ENCODE data around the gene TRABD2B.

The TRABD2B gene

DNA sequence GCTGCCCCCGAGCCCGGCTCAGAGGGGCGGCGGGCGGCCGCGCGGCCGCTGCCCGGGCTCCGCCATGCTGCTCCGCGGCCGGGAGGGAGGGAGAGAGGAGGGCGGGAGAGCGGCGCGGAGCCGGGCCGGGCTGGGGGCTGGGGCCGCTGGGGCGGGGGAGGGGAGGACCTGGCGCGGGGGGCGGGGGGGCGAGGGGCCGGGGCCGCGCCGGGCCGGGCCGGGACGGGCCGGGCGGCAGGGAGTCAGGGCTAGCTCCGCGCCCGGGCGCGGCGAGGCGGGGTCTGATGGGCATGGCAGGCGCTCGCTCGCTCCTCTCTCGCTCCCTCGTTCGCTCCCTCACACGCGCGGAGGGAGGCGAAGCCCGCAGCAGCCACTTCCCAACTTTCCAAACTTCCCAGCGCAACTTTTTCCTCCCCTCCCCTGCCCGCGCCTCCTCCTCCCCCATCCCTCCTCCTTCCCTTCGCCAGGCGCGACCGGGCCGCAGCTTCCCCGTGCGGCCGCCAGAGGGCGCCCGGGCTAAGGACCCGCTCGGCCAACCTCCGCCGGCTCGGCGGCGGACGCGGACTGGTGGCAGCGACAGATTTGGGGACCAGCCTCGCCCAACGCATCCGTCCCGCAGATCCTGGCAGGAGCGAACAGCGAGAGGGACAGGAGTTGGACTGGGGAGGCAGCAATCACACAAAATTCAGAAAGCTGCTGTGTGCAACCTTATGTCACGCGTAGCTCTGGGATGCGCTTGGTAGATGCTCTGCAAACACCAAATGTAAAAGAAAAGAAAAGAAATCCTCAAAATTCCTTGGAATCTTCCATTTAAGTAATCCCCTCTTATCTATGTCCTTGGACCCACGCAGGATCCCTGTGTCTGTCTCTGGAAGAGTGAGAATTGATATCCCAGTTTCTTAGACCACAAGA is at the start of gene TRABD2B:
TSS of gene TRABD2B (minus strand) at position 97 of the 912 bp plus-strand sequence.
- peak; percentile 49 for DNase-seq (ENCODE audit: low read depth)

DNA sequence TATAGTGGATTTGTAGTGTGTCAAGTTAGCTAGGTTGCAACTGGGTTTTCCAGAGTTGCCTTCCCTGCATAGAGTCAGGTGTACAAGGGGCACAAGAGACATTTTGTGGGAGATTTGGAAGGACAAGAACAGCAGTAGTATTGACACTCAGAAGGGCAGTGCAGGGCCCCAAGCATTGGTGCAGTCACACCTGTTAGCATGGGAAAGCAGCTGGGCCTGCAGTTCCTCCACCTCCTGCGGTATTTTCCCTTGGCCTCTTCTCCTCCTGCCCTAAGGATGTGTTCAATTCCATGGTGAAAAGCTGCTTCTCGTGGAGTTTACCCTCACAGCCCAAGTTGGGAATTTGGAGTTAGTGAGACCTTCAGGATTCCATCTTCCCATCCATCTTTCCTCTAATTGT is 47.1 kb upstream of the TRABD2B start:
- no peak for DNase-seq (ENCODE audit: low read depth)

DNA sequence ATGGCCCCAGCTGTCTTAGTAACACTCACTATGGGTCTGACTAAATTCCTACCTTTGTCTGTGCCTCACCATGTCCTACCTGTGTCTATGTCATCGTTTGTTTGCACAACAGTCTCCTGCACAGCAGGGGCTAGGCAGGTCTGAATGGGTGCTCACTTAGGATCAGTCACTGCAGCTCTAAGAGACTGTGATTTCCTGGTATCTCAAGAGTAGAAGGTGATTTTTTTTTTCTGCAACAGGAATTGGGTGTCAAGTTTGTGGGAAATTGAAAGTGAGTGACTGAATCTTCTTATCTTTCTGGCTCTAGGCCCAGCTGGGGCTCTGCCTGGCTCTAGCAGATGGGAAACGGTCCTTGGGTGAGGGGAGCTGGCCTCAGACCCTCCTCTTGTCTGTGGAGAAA is 46.4 kb upstream of the TRABD2B start:
- no peak for DNase-seq (ENCODE audit: low read depth)

DNA sequence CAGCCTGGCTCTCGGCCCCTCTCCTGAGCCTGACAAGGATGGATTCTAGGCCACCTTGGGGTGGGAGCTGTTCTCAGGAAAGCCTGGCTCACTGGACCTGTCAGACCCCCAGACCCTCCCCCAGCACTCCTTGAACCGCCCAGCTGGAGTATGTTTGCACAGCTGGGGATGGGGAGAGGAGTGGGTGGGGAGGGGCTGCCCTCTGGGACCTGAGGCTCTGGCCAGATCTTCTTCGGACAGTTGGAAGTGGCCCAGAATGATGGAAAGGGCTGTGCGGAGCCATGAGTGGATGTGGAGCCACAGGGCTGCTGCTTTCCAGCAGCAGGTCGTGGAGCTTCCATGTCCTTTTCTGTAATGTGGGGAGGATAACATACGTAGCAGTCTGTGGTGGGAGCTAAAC is 43.0 kb upstream of the TRABD2B start:
- no peak for DNase-seq (ENCODE audit: low read depth)

DNA sequence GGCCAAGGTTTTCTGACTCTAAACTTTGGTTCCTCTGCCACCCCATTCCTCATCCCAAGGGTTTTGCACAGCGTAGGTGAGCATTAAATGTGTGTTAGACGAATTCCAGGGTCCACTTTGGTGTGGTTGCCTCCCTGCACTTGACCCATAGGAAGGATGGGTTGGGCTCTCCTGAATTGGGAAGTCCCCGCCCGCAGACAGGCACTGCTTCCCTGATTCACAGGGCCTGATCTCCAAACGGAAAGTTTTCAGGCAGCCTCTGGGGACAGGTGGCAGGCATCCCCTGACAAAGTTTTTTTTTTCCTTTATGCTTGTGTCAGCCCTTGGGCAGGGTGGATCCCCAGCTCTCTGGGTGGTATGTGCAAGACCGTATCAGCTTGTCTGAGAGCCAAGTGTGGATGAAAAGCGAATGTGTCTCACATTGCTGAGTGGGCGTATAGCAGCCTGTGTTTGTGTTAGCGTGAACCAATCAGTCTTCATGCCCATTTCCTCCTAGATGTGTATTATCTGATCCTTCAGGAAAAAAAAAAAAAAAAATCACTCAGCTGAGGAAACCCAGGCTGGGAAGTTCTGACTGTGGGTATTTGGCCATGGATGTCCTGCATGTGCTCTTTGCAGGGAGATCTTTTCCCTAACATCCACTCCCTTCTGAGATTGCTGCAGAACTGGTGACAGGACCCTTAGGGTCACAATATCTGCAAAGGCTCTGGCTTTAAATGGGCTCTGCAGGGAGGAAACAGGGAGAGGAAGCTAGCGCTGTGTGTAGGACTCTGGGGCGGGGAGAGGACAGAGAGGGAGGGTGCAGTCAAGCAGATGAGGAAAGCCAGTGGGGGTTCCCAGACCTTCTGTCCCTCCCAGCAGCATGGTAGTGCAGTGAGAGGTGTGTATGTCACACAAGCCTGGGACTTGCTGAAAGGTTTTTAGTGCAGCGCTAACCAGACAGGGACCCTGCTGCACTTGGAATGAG is 42.2 kb upstream of the TRABD2B start:
- peak; percentile 29 for DNase-seq (ENCODE audit: low read depth)

DNA sequence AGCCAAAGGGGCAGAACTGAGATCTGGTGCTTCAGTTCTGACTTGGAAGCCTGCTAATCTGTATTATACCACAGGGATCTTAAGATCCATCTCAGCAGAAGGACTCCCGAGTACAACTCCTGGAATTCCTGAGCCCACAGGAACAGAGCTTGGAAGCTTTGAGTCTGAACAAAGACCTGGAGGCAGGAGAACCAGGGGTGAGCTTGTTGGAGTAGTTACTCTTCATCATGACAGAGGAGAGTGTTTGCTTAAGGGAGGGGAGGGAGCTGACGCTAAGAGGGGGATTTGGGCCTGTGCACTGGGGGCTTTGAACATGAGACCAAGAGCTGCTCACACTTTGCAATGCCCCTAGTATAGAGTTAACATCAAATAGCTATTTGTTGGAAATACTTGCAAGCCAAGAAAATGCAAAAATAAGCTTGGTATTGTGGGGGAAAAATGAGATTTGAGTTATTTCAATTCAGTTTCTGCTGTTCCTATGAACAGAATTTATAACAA is 41.1 kb upstream of the TRABD2B start:
- no peak for DNase-seq (ENCODE audit: low read depth)

DNA sequence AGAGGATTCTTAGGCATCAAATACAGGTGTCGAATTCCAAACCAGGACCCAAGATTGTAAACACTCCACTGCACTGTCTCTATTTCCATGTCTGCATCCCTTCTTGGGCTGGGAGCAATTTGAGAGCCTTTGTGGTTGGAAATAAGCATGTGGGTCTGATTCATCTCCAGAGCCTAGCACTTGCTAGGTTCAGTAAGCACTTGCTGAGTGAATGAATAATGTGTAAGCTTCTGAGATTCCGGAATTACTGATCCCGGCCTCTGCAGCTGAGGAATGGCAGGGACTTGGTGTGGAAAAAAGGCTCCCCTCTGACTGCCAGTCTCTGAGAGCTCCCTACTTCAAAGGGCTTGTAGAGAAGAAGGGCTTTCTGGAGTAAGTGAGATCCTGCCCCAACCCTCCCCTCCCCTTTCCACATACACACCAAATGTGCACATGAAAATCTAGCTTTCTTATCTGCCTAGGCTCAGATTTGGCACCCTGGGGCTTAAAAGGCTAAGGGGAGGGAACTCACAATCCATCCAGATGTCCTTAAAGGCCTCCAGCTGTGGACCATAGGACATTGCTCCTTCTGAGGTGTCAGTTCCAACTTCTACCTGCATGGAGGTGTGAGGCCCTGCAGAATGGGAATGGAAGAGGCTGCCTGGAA is 39.6 kb upstream of the TRABD2B start:
- DNase-seq (ENCODE audit: low read depth): peak; percentile 55

DNA sequence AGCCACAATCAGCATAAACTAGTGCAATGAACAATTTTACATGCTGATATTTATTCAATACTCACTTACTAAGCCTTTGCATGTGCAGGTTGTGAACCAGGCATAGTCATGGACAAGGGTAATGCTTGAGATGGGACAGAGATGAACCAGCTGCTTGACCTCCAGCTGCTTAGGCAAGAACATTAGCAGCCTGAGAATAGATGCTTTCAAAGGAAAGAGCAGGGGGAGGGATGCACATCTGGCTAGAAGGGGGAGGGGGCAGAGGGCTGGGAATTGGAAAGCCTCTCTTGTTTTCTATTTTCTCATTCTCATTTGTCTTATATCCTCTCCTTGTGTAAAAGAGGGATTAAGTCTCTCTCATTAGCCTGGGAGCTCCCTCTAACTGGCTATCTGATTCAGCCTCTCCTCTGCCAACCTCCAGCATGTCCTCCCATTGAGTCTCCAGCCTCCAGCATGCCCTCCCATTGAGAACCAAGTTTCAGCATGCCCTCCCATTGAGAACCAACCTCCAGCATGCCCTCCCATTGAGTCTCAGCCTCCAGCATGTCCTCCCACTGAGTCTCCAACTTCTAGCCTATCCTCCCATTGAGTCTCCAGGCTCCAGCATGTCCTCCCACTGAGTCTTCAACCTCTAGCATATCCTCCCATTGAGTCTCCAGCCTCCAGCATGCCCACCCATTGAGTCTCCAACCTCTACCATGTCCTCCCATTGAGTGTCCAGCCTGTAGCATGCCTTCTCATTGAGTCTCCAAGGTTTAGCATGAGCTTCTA is 38.4 kb upstream of the TRABD2B start:
- DNase-seq (ENCODE audit: low read depth): no peak

DNA sequence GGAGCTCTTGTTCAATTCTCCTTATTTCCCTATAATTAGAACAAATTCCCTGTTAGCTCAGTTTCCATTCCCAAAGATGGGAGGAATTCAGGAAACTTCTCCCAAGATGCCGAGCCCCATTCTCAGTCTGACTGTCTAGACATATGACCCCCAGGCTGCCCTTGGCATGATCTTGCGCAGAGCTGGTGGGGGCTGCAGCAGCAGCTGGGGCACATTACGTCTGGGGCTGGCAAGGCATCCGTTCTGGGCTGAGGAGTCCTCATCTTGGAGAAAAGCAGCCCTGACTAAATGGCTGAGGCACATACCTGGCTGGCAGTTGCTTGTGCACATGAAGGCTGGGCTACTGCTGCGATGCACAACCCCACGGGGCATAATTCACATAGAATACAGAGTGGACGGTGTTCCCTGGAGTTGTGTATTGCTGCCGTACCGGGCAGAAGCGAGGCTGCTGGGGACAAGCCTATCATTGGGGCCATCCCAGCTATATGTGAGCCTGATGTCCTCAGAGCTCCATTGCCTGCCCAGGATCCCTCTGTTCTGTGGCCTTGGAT is 36.4 kb upstream of the TRABD2B start:
- no peak for DNase-seq (ENCODE audit: low read depth)

DNA sequence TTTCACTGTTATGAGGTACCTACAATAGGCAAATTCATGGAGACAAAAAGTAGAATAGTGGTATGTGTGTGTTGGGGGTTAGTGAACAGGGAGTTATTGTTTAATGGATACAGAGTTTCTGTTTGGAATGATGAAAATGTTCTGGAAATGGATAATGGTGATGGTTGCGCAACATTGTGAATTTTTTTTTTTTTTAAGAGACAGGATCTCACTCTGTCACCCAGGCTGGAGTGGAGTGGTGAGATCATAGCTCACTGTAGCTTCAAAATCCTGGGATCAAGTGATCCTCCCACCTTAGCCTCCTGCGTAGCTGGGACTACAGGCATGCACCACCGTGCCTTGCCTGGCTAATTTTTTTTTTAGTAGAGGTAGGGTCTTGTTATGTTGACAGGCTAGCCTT is 34.5 kb upstream of the TRABD2B start:
- DNase-seq (ENCODE audit: low read depth): no peak

DNA sequence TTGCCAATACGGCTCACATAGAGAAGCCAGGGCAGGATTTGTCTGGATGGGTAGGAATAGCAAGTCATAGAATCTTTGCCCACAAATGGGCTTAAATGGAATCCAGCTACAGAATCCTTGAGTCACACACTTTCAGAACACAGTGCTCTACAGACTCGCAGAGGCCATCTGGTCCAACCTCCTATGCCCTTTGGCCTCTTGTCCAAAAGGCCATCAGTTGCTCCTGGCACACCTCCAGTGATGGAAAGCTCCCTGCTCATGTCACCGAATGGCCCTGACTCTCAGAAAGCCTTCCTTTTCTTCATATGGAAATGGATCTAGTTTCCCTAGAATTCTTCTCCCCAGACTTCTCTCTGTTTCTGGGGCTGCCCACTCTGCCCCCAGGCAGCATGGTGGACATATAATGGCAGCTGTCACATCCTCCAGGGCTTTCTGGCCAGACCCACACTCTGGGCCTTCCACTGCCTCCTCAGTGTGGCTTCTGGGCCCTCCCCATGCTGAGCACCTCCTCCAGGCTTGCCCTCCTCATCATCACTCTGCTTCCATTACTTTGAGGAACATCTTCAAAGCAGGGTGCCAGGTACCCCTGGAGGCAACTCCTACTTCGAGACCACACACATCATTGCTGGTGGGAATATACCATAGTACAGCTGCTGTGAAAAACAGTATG is 33.6 kb upstream of the TRABD2B start:
- DNase-seq (ENCODE audit: low read depth): no peak

DNA sequence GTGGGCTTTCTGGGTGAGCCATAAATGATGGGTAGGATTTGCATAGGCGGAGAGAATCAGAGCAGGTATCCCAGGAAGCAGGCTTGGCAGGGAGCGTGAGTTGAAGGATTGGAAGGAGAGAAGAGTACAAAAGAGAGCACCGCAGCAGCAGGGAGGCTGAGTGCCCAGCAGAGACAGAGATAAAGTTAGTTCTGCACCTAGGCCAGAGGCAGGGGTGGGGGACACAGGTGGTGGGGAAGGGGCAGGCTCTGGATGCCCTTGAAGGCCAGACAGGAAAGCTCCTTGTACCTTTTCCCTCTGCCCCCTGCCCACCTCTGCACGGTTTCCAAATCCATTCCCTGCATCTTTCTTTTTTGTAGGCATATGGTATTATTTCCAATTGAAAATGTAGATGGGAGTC is 33.0 kb upstream of the TRABD2B start:
- no peak for DNase-seq (ENCODE audit: low read depth)

DNA sequence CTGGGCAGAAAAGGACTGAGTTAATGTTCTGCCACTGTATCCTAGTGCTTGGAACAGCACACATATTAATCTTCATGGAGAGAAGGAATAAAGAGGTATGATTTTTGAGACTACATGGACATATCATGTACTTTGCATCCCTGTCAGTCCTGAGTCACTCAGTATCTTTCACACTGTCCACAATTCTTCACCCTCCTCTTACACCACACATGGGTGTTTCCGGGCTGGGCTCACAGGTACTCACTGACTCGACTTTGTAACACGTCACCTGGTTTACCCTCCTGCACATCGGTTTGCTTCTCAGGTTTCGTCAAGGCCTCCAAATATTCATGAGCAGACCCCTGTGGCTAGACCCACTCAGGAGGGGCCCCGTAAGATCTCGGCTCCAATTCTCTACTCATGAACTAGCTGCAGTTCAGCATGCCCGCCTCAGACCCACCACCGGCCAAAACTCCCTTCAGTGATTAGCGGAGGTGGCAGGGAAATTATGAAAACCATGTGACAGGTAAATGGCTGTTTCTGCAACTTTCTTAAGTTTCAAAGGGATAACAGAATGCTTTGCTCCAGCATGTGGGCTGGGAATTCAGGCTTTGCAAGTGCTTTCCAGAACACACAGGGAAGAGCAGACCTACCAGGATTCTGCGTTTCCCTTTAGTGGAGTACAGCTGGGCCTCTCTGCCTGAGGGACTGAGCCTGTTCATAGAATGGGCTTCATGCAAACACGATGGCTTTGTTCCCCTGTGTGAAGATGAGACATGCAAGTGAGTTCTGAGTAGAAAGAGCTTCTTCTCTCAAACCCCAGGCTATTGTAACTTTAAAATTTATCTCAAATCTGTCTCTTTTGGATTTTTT is 31.3 kb upstream of the TRABD2B start:
- DNase-seq (ENCODE audit: low read depth): no peak

DNA sequence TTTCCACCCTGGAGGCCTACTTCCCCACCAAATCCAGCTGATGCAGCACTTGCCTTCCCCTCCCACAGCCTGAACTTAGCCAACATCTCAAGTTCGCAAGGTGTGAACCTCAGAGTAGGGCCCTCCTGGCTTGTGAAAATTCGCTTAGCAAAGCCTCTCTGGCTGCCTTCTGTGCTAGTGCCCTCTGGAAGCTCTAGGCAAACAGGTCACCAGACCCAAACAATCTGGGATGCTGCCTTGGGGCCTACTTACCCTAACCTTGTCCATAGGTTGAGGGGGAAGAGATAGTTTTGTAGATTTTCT is 30.3 kb upstream of the TRABD2B start:
- DNase-seq (ENCODE audit: low read depth): no peak

DNA sequence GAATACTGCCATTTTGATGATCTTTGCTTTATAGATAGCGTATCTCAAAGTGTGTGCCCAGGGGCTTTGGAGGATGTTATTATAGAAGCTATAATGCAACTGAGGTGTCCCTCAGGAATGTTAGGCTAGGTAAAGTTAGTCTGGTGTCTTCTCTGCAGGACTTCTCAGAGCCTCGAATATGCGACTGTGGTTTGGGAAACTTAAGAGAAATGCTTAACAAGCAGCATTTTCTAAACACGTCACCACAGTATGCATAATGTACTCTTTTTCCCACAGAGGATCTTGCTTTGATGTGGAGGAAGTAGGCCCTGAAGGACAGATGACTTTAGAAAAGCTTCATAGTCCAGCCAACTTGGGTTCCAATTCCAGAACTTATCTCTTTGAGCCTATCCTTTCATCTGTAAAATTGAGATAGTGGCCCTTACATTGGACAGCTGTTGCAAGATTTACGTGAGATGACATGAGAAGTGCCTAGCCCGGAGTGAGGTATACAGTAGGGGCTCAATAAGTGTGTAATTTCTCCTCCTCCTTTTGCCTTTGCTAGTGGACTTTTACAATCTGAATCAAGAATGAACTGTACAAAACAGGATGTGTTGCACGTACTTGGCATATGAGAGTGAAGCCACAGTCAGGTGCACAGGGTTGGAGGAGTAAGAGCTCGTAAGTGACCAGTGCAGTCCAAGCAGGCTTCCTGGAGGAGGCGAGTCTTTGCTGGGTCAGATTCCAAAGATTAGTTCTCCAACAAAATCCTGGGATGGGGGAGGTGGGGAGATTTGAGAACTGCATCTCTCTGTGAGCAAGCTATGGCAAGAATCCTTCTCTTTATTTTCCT is 29.7 kb upstream of the TRABD2B start:
- no peak for DNase-seq (ENCODE audit: low read depth)

DNA sequence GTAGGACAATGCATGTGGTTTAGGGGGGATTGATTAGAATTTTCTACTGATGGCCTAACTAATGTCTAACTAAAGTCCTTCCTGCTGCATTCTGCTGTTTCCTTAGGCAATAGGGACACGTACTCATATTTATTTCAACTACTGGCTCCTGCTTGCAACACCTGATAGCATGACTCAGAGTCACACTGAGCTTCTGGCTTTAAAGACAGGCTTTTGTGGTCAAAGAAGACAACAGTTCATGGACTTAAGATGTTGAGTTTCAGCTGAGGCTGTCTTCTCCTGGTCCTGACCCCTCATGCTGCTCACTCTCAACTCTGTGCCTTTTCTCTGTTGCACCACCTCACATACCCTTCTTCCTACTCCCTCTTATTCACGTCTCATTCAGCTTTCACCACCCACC is 29.1 kb upstream of the TRABD2B start:
- DNase-seq (ENCODE audit: low read depth): peak; percentile 72

DNA sequence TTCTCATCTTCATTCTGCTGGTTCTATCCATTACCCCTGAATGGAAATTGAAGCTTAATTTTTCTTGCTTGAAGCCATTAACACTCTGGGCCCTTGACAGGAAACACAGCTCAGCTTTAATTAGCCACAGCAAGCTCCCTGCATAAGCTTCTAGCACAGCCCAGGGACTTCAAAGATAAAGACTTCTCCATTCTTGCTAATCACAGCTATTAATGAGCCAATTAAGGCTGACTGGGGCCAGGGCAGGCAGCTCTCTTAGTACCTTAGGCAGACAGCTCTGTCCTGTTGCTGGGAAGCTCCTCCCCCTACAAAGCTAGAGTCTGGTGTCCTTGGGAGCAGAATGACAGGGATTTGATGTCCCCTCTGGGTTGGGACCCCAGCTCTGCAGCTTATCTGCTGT is 27.9 kb upstream of the TRABD2B start:
- no peak for DNase-seq (ENCODE audit: low read depth)

DNA sequence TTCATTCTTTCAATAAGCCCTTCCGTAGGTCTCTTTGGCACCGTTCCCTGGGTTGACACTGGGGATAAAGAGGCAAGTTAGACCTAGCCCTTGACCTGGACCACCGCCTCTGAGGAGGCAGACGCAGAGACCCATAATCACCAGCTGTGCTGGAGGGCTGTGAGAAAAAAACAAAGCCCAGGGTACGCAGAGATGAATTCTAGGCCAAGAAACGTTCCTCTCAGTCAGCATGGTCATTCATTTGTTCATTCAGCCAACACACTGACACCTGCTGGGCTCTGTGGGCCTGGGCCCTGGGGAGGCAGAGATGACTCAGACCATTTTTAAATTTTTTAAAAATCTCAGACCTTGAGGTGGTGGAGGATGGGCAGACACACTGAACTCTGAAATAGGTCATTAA is 26.3 kb upstream of the TRABD2B start:
- DNase-seq (ENCODE audit: low read depth): no peak

DNA sequence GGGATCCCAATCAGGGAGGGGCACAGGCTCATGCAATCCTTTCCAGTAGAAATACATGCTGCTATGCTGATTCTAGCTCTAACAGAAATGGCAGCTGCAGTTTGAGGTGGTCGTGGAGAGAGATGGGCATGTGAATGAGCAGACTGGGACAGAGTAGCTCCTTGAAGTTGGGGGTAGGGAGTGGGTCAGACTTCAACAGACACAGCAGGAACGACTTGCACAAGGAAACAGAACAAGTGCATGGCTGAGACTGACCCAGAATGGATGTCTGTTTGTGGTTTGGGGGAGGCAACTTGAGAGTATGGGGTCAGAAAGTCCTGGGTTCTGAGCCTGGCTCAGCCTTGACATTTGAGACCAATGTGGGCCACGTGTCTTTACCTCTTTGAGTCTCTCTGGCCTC is 25.1 kb upstream of the TRABD2B start:
- DNase-seq (ENCODE audit: low read depth): no peak
